Cardiac fibroblast (primary cell): Measurements from ENCODE around the gene NGLY1.
A peak's percentile ranks its signal among the peaks of the same experiment; 100 is the strongest.

Source experiments
- DNase-seq, 2 donors: peaks; one replicate each; pipeline versions ENCODE4 v3.0.0 to v3.0.0-alpha.2; 2010; ENCODE audit warnings: low read depth in 2 of 2
- H3K4me3 ChIP-seq, 2 donors: replicated peaks in 1 of 2; 1 replicate in 1 of 2; 2 replicates in 1 of 2; pipeline ENCODE4 v1.5.1; 2011; ENCODE audit warnings: low read depth in 2 of 2, low read length in 2 of 2, mild to moderate bottlenecking in 2 of 2, moderate library complexity in 1 of 2
- TF ChIP-seq, protein P1 (sequence below): IDR thresholded peaks from one replicate; pipeline ENCODE4 v1.5.1; 2011; ENCODE audit warnings: low read depth, mild to moderate bottlenecking, low read length, inconsistent platforms

NGLY1 gene

GRCh38 chr3:25695731-25696420 is 87.4 kb downstream of the NGLY1 start:
- DNase-seq: no peak
- TF ChIP-seq, protein P1, sequence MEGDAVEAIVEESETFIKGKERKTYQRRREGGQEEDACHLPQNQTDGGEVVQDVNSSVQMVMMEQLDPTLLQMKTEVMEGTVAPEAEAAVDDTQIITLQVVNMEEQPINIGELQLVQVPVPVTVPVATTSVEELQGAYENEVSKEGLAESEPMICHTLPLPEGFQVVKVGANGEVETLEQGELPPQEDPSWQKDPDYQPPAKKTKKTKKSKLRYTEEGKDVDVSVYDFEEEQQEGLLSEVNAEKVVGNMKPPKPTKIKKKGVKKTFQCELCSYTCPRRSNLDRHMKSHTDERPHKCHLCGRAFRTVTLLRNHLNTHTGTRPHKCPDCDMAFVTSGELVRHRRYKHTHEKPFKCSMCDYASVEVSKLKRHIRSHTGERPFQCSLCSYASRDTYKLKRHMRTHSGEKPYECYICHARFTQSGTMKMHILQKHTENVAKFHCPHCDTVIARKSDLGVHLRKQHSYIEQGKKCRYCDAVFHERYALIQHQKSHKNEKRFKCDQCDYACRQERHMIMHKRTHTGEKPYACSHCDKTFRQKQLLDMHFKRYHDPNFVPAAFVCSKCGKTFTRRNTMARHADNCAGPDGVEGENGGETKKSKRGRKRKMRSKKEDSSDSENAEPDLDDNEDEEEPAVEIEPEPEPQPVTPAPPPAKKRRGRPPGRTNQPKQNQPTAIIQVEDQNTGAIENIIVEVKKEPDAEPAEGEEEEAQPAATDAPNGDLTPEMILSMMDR: no peak
- H3K4me3 ChIP-seq: no peak overlapping the region

- DNase-seq: no peak
- H3K4me3 ChIP-seq: no peak overlapping the region
- TF ChIP-seq, protein P1: no peak
Measured at GRCh38 chr3:25693238-25693637, 90.0 kb downstream of the NGLY1 start.

DNA sequence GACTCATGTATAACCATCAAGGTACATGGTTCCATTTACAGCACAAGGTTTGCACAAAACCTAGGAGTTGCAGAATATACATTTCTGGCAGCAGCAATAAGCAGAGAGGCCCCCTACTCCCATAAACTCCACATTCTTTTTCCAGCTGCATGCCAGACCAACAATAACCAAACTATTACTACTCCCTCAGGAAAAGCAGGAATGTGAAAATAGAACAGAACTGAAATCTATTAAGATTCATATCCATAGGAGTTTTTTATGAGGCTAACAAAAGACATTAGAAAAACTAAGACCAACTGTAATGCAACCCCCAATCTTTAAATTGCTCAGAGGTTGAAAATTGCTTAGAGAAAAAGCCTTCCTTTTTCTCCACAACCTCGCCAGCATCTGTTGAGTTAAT is 90.9 kb downstream of the NGLY1 start:
- no peak overlapping the region for H3K4me3 ChIP-seq
- DNase-seq: no peak
- TF ChIP-seq, protein P1: no peak

GRCh38 chr3:25690768-25691533 is 92.3 kb downstream of the NGLY1 start:
- H3K4me3 ChIP-seq: no peak overlapping the region
- TF ChIP-seq, protein P1: no peak
- DNase-seq: no peak

DNA sequence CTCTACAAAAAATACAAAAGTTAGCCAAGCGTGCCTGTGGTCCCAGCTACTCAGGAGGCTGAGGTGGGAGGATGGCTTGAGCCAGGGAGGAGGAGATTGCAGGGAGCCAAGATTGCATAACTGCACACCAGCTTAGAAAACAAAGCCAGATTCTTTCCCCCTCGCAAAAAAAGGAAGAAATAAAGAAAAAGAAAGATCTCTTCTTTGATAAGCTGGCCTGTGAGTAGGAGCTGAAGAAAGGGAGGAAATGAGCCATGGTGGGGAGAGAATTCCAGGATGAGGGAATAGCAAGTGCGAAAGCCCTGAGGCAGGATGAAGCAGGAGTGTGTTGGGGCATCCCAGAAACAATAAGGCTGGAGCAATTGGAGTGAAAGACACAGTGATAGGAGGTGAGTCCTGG is 94.0 kb downstream of the NGLY1 start:
- peak; percentile 2 to 34 for DNase-seq
- TF ChIP-seq, protein P1: no peak
- no peak overlapping the region for H3K4me3 ChIP-seq

DNA sequence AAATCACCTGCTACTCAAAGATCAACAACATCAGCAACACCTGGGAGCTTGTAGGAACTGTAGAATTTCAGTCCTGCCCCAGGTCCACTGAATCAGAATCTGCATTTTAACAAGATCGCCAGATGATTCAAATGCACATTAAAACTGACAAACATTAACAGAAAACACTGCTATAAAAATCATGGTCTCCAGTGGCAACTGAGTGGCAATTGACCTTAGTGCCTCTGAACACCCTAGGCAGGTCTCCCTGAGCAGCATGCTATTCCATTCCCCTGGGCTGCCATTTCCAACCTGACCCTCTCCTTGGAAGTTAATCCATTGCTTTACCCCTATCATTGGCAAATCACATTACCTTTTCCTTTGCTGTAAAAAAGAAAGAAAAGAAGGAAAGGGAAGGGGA is 95.5 kb downstream of the NGLY1 start:
- TF ChIP-seq, protein P1: no peak

DNA sequence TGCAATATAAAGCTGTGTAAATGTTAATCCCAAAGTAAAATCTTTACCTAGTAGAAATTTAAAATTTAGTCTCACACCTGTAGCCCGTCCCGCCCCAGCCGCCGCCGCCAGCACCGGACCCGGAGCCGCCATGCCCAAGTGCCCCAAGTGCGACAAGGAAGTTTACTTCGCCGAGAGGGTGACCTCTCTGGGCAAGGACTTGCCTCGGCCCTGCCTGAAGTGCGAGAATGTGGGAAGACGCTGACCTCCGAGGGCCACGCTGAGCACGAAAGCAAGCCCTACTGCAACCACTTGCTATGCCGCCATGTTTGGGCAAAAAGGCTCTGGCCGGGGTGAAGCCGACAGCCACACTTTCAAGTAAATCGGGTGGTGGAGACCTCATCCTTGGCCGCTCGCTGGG is 96.5 kb downstream of the NGLY1 start:
- H3K4me3 ChIP-seq: no peak overlapping the region
- TF ChIP-seq, protein P1: no peak
- DNase-seq: no peak

More for the DNA sequence above, 95.5 kb downstream of the NGLY1 start:
- H3K4me3 ChIP-seq: no peak overlapping the region
- DNase-seq: no peak
